ENCODE results near the gene ERICH6B. TPM values are rescaled to one million over a fixed set of nuclear protein-coding genes. Genes with fewer than 3 reads are reported as not detected.

The ERICH6B gene
- total RNA-seq, 1 donor: not detected

- Histone ChIP-seq H3K4me1 (ENCODE audit: insufficient read depth, low read length) (no peaks in the 10 kb centered on the region), H3K9me3 (ENCODE audit: low read depth, low read length) (no peaks in the 10 kb centered on the region), H3K4me3 (ENCODE audit: low read length) (no peak overlapping the region), H3K27me3 (ENCODE audit: insufficient read depth, low read length) (peaks cover 2% of the 10 kb centered on the region)
Measured at GRCh38 chr13:45623516-45624090, 8.1 kb upstream of the ERICH6B start.

DNA sequence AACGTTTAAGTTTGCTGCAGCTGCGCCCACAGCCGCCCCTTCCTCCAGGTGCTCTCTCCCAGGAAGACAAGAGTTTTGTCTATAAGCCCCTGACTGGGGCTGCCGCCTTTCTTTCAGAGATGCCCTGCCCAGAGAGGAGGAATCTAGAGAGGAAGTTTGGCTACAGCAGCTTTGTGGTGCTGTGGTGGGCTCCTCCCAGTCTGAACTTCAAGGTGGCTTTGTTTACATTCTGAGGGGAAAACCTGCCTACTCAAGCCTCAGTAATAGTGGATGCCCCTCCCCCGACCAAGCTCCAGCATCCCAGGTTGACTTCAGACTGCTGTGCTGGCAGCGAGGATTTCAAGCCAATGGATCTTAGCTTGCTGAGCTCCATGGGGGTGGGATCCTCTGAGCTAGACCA, 6.4 kb upstream of the ERICH6B start:
- Histone ChIP-seq H3K9me3 (ENCODE audit: low read depth, low read length) (no peaks in the 10 kb centered on the region), H3K27me3 (ENCODE audit: insufficient read depth, low read length) (peaks cover 2% of the 10 kb centered on the region), H3K4me1 (ENCODE audit: insufficient read depth, low read length) (no peaks in the 10 kb centered on the region)

DNA sequence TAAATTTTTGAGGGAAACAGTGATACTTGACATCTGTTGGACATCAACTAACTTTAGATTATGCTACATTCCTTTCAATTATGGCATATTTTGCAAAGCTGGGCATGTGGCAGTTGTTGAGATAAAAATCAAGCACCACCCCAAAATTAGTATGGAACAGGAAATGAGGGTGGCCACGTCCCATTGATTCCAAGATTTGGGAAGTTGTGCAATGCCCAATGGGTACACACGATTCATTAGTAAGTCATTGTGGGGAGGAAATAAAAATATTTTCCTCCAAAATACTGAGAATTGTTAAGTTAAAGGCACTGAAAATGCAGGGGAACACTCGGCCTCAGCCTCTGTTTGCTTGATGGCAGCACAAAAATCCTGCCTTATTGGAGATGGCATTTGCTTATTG, 7.6 kb downstream of the ERICH6B start:
- Histone ChIP-seq H3K27me3 (ENCODE audit: insufficient read depth, low read length) (peaks cover 2% of the 10 kb centered on the region), H3K9me3 (ENCODE audit: low read depth, low read length) (no peaks in the 10 kb centered on the region), H3K4me1 (ENCODE audit: insufficient read depth, low read length) (no peaks in the 10 kb centered on the region), H3K4me3 (ENCODE audit: low read length) (no peak overlapping the region)

More for the DNA sequence above, 6.4 kb upstream of the ERICH6B start:
- no peak overlapping the region for H3K4me3 ChIP-seq (ENCODE audit: low read length)

DNA sequence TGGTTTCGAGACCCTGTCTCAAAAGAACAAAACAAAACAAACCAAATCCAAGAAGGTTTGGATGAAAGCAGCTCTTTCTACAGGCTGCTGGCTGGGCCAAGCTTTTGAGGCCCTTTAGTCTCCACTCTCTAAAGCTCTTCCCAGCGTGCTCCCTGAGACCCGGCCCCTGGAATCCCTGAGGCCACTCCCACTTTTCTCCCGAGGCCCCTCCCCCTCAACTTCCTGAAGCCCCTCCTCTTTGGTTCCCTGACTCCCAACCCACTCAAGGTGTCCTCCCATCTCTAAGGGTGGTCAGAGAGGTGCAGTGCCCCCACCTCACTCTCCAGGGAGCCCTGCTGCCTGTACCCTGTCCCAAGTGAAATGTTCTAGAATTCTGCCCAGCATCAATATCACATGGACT, 10.6 kb downstream of the ERICH6B start:
- no peaks in the 10 kb centered on the region for H3K9me3 ChIP-seq (ENCODE audit: low read depth, low read length)
- no peak overlapping the region for H3K4me3 ChIP-seq (ENCODE audit: low read length)
- H3K4me1 ChIP-seq (ENCODE audit: insufficient read depth, low read length): no peaks in the 10 kb centered on the region
- H3K27me3 ChIP-seq (ENCODE audit: insufficient read depth, low read length): no peaks in the 10 kb centered on the region

DNA sequence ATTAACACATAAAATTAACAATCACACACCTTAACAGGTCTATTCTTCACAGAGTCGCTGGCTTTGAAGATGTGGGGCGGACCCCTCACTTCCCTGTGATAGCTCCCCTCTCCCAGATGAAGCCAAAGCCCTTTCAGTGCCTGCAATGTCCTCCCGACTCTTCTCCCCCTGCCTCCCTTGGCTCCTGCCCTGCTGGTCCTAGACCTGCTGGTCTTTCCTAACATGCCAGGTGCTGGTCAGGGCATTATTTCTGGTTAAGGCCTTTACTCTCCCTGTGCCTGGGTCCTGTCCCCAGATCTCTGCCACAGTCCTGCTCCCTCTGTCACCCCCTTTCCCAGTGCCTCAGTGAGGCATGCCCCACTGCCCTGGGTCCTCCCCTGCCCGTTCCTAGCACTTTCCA, 12.2 kb downstream of the ERICH6B start:
- no peaks in the 10 kb centered on the region for H3K9me3 ChIP-seq (ENCODE audit: low read depth, low read length)
- H3K4me3 ChIP-seq (ENCODE audit: low read length): no peak overlapping the region
- no peaks in the 10 kb centered on the region for H3K4me1 ChIP-seq (ENCODE audit: insufficient read depth, low read length)
- no peaks in the 10 kb centered on the region for H3K27me3 ChIP-seq (ENCODE audit: insufficient read depth, low read length)

- H3K4me1 ChIP-seq (ENCODE audit: insufficient read depth, low read length): no peaks in the 10 kb centered on the region
- H3K9me3 ChIP-seq (ENCODE audit: low read depth, low read length): no peaks in the 10 kb centered on the region
- H3K27me3 ChIP-seq (ENCODE audit: insufficient read depth, low read length): no peaks in the 10 kb centered on the region
- H3K4me3 ChIP-seq (ENCODE audit: low read length): no peak overlapping the region
Measured at GRCh38 chr13:45602183-45603170, 13.1 kb downstream of the ERICH6B start.

DNA sequence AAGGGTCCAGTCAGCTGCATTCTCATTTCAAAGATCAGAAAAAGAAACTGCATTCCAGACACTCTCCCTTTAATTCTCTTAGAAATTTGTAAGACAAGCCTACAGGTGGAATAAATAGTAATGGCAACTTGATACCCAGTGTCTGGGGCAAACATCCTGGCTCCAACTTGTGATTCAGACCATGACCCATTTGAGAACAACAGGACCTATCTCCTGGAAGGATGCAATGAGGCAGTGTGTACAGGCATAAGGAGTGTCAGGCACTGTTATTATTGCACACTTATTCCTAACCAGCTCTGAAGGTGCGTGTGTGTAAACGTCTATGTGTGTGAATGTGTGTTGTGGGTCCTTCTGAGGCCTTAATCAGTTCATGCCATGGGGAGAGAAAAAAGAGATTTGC, 13.9 kb downstream of the ERICH6B start:
- Histone ChIP-seq H3K4me3 (ENCODE audit: low read length) (no peak overlapping the region), H3K9me3 (ENCODE audit: low read depth, low read length) (no peaks in the 10 kb centered on the region), H3K4me1 (ENCODE audit: insufficient read depth, low read length) (no peaks in the 10 kb centered on the region)

GRCh38 chr13:45598597-45598996, 16.9 kb downstream of the ERICH6B start:
- Histone ChIP-seq H3K27me3 (ENCODE audit: insufficient read depth, low read length) (peaks cover 2% of the 10 kb centered on the region), H3K4me3 (ENCODE audit: low read length) (no peak overlapping the region), H3K9me3 (ENCODE audit: low read depth, low read length) (no peaks in the 10 kb centered on the region), H3K4me1 (ENCODE audit: insufficient read depth, low read length) (no peaks in the 10 kb centered on the region)

More for the DNA sequence above, 13.9 kb downstream of the ERICH6B start:
- no peaks in the 10 kb centered on the region for H3K27me3 ChIP-seq (ENCODE audit: insufficient read depth, low read length)

- Histone ChIP-seq H3K4me1 (ENCODE audit: insufficient read depth, low read length) (no peaks in the 10 kb centered on the region), H3K27me3 (ENCODE audit: insufficient read depth, low read length) (peaks cover 2% of the 10 kb centered on the region), H3K9me3 (ENCODE audit: low read depth, low read length) (no peaks in the 10 kb centered on the region), H3K4me3 (ENCODE audit: low read length) (no peak overlapping the region)
Measured at GRCh38 chr13:45596800-45597475, 18.6 kb downstream of the ERICH6B start.

DNA sequence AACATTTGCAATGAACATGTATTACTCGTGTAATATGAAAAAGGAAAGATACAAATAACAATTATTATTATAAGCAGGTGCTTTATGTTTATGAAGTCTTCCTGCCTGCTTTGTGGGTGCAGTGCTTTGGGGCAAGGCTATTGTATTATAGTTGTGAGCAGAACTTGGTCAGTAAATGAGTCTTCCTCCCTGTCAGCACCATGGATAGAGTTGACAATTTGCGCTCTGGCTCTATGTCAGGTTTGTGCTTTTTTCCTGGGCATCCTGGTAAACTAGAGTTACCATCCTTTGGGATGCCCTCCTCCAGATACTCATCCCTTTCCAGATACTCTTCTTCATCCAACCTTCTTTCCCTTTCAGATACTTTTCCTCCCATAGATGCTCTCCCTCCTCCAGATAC, 19.6 kb downstream of the ERICH6B start:
- H3K9me3 ChIP-seq (ENCODE audit: low read depth, low read length): no peaks in the 10 kb centered on the region
- H3K27me3 ChIP-seq (ENCODE audit: insufficient read depth, low read length): peaks cover 2% of the 10 kb centered on the region
- no peaks in the 10 kb centered on the region for H3K4me1 ChIP-seq (ENCODE audit: insufficient read depth, low read length)
- H3K4me3 ChIP-seq (ENCODE audit: low read length): no peak overlapping the region

DNA sequence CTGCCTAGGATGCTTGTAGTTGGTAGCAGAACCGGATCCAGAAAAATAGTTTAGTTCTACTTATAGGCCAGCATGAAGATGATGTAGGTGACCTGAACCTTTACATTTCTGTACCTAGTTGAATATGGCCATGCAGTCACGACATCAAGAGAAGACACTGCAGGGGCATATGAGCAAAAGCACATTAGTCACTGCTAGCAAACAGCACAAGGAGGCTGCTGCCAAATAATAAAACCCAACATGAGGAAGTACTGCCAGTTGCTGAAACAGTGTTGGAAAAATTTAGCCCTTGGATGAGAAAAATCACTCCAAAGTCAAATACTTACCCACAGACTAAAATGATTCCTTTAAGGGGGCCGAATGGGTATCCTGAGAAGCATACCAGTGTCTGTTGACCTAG, 20.8 kb downstream of the ERICH6B start:
- no peak overlapping the region for H3K4me3 ChIP-seq (ENCODE audit: low read length)

GRCh38 chr13:45594227-45594626, 21.3 kb downstream of the ERICH6B start:
- no peaks in the 10 kb centered on the region for H3K4me1 ChIP-seq (ENCODE audit: insufficient read depth, low read length)
- peaks cover 2% of the 10 kb centered on the region for H3K27me3 ChIP-seq (ENCODE audit: insufficient read depth, low read length)
- H3K9me3 ChIP-seq (ENCODE audit: low read depth, low read length): no peaks in the 10 kb centered on the region
- H3K4me3 ChIP-seq (ENCODE audit: low read length): no peak overlapping the region

More for the DNA sequence above, 20.8 kb downstream of the ERICH6B start:
- H3K9me3 ChIP-seq (ENCODE audit: low read depth, low read length): no peaks in the 10 kb centered on the region
- no peaks in the 10 kb centered on the region for H3K4me1 ChIP-seq (ENCODE audit: insufficient read depth, low read length)
- H3K27me3 ChIP-seq (ENCODE audit: insufficient read depth, low read length): peaks cover 2% of the 10 kb centered on the region

- Histone ChIP-seq H3K4me1 (ENCODE audit: insufficient read depth, low read length) (no peaks in the 10 kb centered on the region), H3K27me3 (ENCODE audit: insufficient read depth, low read length) (peaks cover 2% of the 10 kb centered on the region), H3K4me3 (ENCODE audit: low read length) (no peak overlapping the region), H3K9me3 (ENCODE audit: low read depth, low read length) (no peaks in the 10 kb centered on the region)
Measured at GRCh38 chr13:45592758-45593157, 22.8 kb downstream of the ERICH6B start.

DNA sequence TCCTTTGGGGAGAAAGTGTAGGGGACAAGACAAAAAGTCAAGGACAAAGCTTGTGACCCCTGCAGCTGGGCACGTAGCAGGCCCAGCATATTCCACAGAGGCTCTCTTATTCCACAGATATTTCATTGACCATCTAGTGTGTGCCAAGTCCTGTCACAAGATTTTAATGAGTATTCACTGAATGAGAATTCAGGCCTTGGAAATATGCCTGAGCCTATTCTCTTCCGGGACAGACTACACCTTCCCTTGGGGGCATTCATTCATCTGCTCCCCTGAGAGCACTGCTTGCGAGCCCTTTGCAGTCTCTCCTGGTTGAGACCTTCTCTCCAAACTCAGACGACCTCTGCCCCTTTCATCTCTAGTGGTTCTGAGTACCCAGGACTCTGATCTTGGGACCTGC, 25.5 kb downstream of the ERICH6B start:
- H3K4me1 ChIP-seq (ENCODE audit: insufficient read depth, low read length): no peaks in the 10 kb centered on the region
- H3K27me3 ChIP-seq (ENCODE audit: insufficient read depth, low read length): peaks cover 2% of the 10 kb centered on the region
- no peak overlapping the region for H3K4me3 ChIP-seq (ENCODE audit: low read length)
- no peaks in the 10 kb centered on the region for H3K9me3 ChIP-seq (ENCODE audit: low read depth, low read length)

DNA sequence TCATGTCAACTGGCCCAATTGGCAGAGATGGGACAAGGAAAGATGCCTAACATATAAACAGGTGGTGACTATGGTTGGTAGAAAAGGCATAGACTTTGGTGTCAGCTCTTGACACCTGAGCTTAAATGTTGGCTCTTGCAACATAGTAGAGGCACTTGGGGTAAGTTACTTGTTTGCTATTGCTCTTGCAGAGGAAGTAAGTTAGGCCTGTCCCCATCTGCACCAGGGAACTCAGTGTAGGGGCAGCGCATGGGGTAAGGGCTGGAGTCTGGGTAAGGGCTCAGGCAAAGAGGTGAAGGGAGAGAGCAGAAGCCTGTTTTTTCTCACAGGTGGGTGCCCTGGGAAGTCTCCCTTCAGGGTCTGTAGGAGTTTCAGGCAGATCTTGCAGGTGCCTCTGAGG, 27.6 kb downstream of the ERICH6B start:
- H3K9me3 ChIP-seq (ENCODE audit: low read depth, low read length): no peaks in the 10 kb centered on the region
- no peak overlapping the region for H3K4me3 ChIP-seq (ENCODE audit: low read length)
- H3K4me1 ChIP-seq (ENCODE audit: insufficient read depth, low read length): no peaks in the 10 kb centered on the region
- H3K27me3 ChIP-seq (ENCODE audit: insufficient read depth, low read length): no peaks in the 10 kb centered on the region

All from mononuclear cell (primary cell).